GM19438 (cell line): ENCODE results near the gene ANKRD22.
"Not testable (repeated sequence)": the region's sequence is repeated elsewhere in the genome, so short reads cannot be mapped to it uniquely, and the experiment has no call there.

Source experiments
- ATAC-seq: cut with Tn5 transposase; IDR thresholded peaks from one replicate; pipeline ENCODE4 v1.9.1; 2021; ENCODE audit warnings: low read depth; ENCODE audit not compliant: unreplicated experiment

The ANKRD22 gene

GRCh38 chr10:88838766-88839350 lies 12.8 kb downstream of the ANKRD22 start:
- ATAC-seq = no peak

- ATAC-seq = not testable (repeated sequence)
Measured at GRCh38 chr10:88837632-88838031, 14.0 kb downstream of the ANKRD22 start.

- peak; percentile 31 for ATAC-seq
Measured at GRCh38 chr10:88835910-88836221, 15.8 kb downstream of the ANKRD22 start.

GRCh38 chr10:88835096-88835909 lies 16.3 kb downstream of the ANKRD22 start:
- ATAC-seq = peak; percentile 85

GRCh38 chr10:88833723-88834122 lies 17.9 kb downstream of the ANKRD22 start:
- ATAC-seq = no peak

GRCh38 chr10:88833156-88833555 lies 18.5 kb downstream of the ANKRD22 start:
- ATAC-seq = no peak

GRCh38 chr10:88832376-88832775 lies 19.3 kb downstream of the ANKRD22 start:
- ATAC-seq = no peak

- no peak for ATAC-seq
Measured at GRCh38 chr10:88831709-88832108, 19.9 kb downstream of the ANKRD22 start.

GRCh38 chr10:88830643-88831268 lies 20.9 kb downstream of the ANKRD22 start:
- ATAC-seq = no peak

GRCh38 chr10:88828310-88828709 lies 23.3 kb downstream of the ANKRD22 start:
- no peak for ATAC-seq

GRCh38 chr10:88827671-88828070 lies 24.0 kb downstream of the ANKRD22 start:
- ATAC-seq = no peak

- ATAC-seq = no peak
Measured at GRCh38 chr10:88826388-88826787, 25.3 kb downstream of the ANKRD22 start.

GRCh38 chr10:88820748-88821401 lies 30.8 kb downstream of the ANKRD22 start:
- ATAC-seq = no peak

GRCh38 chr10:88819290-88819689 lies 32.4 kb downstream of the ANKRD22 start:
- ATAC-seq = no peak

GRCh38 chr10:88813200-88813599 lies 38.4 kb downstream of the ANKRD22 start:
- no peak for ATAC-seq

GRCh38 chr10:88810196-88810961 lies 41.3 kb downstream of the ANKRD22 start:
- ATAC-seq = no peak

- ATAC-seq = no peak
Measured at GRCh38 chr10:88809621-88810020, 42.0 kb downstream of the ANKRD22 start.

- no peak for ATAC-seq
Measured at GRCh38 chr10:88805924-88806323, 45.7 kb downstream of the ANKRD22 start.

- ATAC-seq = no peak
Measured at GRCh38 chr10:88805361-88805760, 46.3 kb downstream of the ANKRD22 start.

- ATAC-seq = no peak
Measured at GRCh38 chr10:88804083-88804812, 47.4 kb downstream of the ANKRD22 start.
